ENCODE results near the gene MIF4GD.

Gene MIF4GD

DNA sequence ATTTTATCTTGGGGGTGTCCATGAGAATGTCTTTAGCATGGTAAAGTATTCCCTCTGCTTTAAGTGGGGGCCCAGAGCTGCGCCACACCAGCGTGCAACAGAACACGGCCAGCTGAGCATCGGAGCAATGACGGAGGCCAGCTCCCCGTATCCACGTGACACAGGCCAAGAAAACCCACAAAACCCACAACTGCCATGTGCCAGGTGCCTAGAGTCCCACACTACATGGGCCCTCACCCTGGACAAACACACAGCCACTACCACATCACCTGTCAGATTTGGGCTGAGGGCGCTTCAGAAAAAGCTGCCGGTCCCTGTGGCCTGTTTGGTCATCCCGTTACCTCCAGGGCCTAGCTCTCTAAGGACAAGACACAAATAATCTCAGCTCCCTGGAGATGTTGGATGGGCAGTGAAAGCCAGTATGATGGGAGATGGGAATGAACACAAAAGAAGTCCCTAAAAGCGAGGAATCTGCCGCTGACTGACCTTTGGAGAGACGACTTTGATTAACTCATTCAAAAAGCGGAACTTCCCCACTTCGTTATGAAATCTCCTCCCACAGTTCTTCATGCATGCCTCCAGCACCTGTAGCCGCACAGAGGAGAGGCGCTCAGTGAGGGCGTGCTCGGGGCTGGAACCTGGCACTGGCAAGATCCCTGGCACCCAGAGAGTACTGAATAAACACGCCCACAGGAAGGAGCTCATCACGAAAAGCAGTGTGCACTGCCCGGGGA is 26.7 kb downstream of the MIF4GD start:
- Histone ChIP-seq H3K9me3 (ENCODE audit: severe bottlenecking) (no peaks in the 10 kb centered on the region), H3K27ac (no peak overlapping the region), H3K4me3 (ENCODE audit: low read depth, low read length) (no peak overlapping the region), H3K27me3 (ENCODE audit: insufficient read depth, low read depth, severe bottlenecking) (no peaks in the 10 kb centered on the region), H3K36me3 (peaks cover 70% of the 10 kb centered on the region)
- no peak for DNase-seq
- TF ChIP-seq, protein P1, sequence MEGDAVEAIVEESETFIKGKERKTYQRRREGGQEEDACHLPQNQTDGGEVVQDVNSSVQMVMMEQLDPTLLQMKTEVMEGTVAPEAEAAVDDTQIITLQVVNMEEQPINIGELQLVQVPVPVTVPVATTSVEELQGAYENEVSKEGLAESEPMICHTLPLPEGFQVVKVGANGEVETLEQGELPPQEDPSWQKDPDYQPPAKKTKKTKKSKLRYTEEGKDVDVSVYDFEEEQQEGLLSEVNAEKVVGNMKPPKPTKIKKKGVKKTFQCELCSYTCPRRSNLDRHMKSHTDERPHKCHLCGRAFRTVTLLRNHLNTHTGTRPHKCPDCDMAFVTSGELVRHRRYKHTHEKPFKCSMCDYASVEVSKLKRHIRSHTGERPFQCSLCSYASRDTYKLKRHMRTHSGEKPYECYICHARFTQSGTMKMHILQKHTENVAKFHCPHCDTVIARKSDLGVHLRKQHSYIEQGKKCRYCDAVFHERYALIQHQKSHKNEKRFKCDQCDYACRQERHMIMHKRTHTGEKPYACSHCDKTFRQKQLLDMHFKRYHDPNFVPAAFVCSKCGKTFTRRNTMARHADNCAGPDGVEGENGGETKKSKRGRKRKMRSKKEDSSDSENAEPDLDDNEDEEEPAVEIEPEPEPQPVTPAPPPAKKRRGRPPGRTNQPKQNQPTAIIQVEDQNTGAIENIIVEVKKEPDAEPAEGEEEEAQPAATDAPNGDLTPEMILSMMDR (IDR thresholded peaks at IDR 0.05; ENCODE audit: low read depth, low read length): no peak

DNA sequence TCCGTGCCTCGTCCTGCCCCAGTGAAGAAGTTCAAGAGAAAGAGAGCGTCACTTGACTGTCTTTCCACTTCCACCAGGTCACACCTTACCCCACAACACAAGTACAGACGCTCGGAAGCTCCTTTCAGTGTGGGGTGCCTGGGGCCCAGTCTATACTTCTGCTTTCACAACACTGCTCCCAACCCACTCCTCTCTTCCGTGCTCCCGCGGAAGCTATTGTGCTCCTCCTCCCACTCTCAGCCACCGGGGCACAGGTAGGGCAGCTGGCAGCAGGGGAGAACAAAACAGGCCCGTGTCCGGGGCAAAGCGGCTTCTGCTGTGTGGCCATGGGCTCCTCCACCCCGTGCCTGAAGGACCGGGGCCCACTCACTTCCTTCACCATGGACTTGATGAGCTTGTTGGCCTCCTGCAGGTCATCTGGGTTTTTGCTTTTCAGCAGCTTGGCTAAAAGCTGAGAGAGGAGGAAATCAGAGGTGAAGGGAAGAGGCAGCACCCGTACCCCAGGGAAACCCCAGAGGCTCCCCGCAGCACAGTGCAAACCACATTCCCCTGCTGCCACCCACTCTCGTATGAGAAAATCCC is 28.5 kb downstream of the MIF4GD start:
- DNase-seq: no peak
- peaks cover 87% of the 10 kb centered on the region for H3K36me3 ChIP-seq
- TF ChIP-seq, protein P1 (IDR thresholded peaks at IDR 0.05; ENCODE audit: low read depth, low read length): no peak
- H3K27ac ChIP-seq: no peak overlapping the region
- H3K4me3 ChIP-seq (ENCODE audit: low read depth, low read length): no peak overlapping the region
- no peaks in the 10 kb centered on the region for H3K9me3 ChIP-seq (ENCODE audit: severe bottlenecking)
- H3K27me3 ChIP-seq (ENCODE audit: insufficient read depth, low read depth, severe bottlenecking): no peaks in the 10 kb centered on the region

DNA sequence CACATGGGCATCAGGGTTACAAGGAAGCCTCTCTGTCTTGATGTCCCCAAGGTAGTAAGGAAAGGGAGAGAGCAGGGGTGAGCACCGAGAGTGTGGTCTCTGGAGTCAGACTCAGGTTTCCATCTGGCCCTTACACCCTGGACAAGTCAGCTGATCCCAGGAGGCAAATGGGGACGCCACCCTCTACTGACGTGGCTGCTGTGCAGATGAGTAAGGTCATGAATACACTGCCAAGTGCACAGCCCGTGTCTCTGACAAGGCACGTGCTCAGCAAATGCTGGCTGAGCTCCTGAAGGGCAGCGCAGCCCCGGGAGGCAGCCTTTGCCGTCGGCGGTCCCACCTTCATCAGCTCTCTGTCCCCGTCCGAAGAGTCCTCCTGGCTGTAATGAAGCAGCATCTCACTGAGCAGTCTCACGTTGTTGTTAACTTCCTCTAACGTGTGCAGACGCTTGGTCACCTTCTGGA is 29.0 kb downstream of the MIF4GD start:
- H3K27ac ChIP-seq: no peak overlapping the region
- DNase-seq: no peak
- TF ChIP-seq, protein P1 (IDR thresholded peaks at IDR 0.05; ENCODE audit: low read depth, low read length): no peak
- no peaks in the 10 kb centered on the region for H3K27me3 ChIP-seq (ENCODE audit: insufficient read depth, low read depth, severe bottlenecking)
- H3K4me3 ChIP-seq (ENCODE audit: low read depth, low read length): no peak overlapping the region
- H3K9me3 ChIP-seq (ENCODE audit: severe bottlenecking): no peaks in the 10 kb centered on the region
- H3K36me3 ChIP-seq: peaks cover 93% of the 10 kb centered on the region

DNA sequence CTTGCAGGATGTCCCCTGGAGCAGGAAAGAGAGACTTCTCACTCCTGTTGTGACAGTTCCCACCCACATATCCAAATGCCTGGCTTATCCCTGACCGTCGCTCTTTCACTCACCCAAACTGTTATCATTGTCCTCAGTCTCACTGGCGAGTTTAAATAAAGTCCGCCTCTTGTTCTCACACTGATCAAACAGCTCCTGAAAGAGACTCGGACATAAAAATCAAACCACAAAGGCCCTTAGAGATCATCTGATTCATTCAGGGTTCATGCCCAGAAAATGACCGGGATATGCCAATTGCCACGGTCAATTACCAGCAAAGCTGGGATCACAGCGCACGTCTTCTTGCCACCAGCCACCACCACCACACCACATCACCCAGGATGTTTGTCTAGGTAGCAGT is 29.5 kb downstream of the MIF4GD start:
- no peaks in the 10 kb centered on the region for H3K9me3 ChIP-seq (ENCODE audit: severe bottlenecking)
- H3K4me3 ChIP-seq (ENCODE audit: low read depth, low read length): no peak overlapping the region
- peaks cover 94% of the 10 kb centered on the region for H3K36me3 ChIP-seq
- TF ChIP-seq, protein P1 (IDR thresholded peaks at IDR 0.05; ENCODE audit: low read depth, low read length): no peak
- H3K27me3 ChIP-seq (ENCODE audit: insufficient read depth, low read depth, severe bottlenecking): no peaks in the 10 kb centered on the region
- DNase-seq: no peak
- H3K27ac ChIP-seq: no peak overlapping the region

DNA sequence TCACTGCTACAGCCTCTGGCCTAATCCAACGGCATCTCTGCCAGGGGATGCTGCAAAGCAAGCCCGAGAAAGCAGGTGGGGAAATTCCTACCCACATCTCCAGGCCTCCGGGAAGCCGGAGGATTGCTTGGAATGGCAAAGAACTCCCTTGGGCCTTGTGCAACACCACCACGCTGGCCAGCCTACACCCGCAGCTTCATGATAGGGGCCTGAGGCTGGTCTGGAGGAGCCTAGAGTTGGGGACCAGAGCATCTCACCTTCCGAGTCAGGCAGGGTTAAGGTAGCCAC is 29.9 kb downstream of the MIF4GD start:
- TF ChIP-seq, protein P1 (IDR thresholded peaks at IDR 0.05; ENCODE audit: low read depth, low read length): no peak
- peaks cover 94% of the 10 kb centered on the region for H3K36me3 ChIP-seq
- no peak for DNase-seq
- peak overlapping the region; percentile 11; the same call in 1 of the 2 replicates for H3K27ac ChIP-seq
- H3K4me3 ChIP-seq (ENCODE audit: low read depth, low read length): no peak overlapping the region
- H3K27me3 ChIP-seq (ENCODE audit: insufficient read depth, low read depth, severe bottlenecking): no peaks in the 10 kb centered on the region
- no peaks in the 10 kb centered on the region for H3K9me3 ChIP-seq (ENCODE audit: severe bottlenecking)
